Glomerular endothelial cell (primary cell): ENCODE data around the gene TP53INP2. TPM values are rescaled to one million over a fixed set of nuclear protein-coding genes. Genes with fewer than 3 reads are reported as not detected.
"Not testable (repeated sequence)": the region's sequence is repeated elsewhere in the genome, so short reads cannot be mapped to it uniquely, and the experiment has no call there.

Source experiments
- DNase-seq: peaks from one replicate; pipeline ENCODE4 v3.0.0-alpha.2; 2011; ENCODE audit warnings: low read depth, low spot score; ENCODE audit errors: extremely low read depth
- total RNA-seq: library from RNA; depleted of rRNA; stranded (reverse); fragments of >200 nt; gene quantifications from 2 replicates; pipeline ENCODE4 v1.2.3, GENCODE V29; 2015

The TP53INP2 gene
- total RNA-seq, 1 donor from 2014 or later, result 36.9 TPM

GRCh38 chr20:34705397-34706301, 1.5 kb downstream of the TP53INP2 start:
- no peak for DNase-seq

GRCh38 chr20:34706302-34706875, 2.2 kb downstream of the TP53INP2 start:
- no peak for DNase-seq

- DNase-seq, result no peak
Observed at GRCh38 chr20:34706912-34707784, 3.0 kb downstream of the TP53INP2 start.

GRCh38 chr20:34708621-34709043, 4.5 kb downstream of the TP53INP2 start:
- DNase-seq, result no peak

- no peak for DNase-seq
Observed at GRCh38 chr20:34709044-34709830, 5.1 kb downstream of the TP53INP2 start.

GRCh38 chr20:34709831-34710567, 5.9 kb downstream of the TP53INP2 start:
- no peak for DNase-seq

- no peak for DNase-seq
Observed at GRCh38 chr20:34710568-34710839, 6.4 kb downstream of the TP53INP2 start.

GRCh38 chr20:34710861-34711574, 6.9 kb downstream of the TP53INP2 start:
- DNase-seq, result no peak

- no peak for DNase-seq
Observed at GRCh38 chr20:34711813-34712430, 7.8 kb downstream of the TP53INP2 start.

GRCh38 chr20:34712525-34713192, 8.5 kb downstream of the TP53INP2 start:
- no peak for DNase-seq

GRCh38 chr20:34713194-34713943, 9.2 kb downstream of the TP53INP2 start:
- peak; percentile 94 for DNase-seq

GRCh38 chr20:34713944-34714515, 9.9 kb downstream of the TP53INP2 start:
- not testable (repeated sequence) for DNase-seq

- no peak for DNase-seq
Observed at GRCh38 chr20:34715384-34715783, 11.2 kb downstream of the TP53INP2 start.

- DNase-seq, result no peak
Observed at GRCh38 chr20:34716921-34717229, 12.7 kb downstream of the TP53INP2 start.

GRCh38 chr20:34717230-34718095, 13.3 kb downstream of the TP53INP2 start:
- no peak for DNase-seq

GRCh38 chr20:34719242-34720017, 15.3 kb downstream of the TP53INP2 start:
- DNase-seq, result not testable (repeated sequence)
